ENCODE measurements around the gene RPS2.
A peak's percentile ranks its signal among the peaks of the same experiment; 100 is the strongest.

Gene RPS2

DNA sequence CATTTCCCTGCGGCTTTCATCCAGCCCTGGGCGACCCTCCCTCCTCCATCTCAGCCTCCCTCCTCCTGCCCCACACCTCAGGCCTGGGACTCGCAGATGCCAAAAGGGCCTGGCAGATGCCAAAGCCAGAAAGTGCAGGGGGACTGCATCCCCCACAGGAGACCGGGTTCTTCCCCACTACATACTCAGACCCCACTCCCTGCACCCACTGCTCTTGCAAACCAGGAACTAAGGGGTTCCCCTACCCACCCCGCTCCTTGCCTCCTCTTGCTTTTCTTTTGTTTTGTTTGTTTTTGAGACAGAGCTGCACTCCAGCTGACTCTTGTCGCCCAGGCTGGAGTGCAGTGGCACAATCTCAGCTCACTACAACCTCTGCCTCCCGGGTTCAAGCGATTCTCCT is 49.6 kb downstream of the RPS2 start:
- TF ChIP-seq ZNF600 (tag by site-specific recombination; IDR thresholded peaks at IDR 0.05): 0 out of 2 replicates have a peak, but pooled peaks have one; percentile 16
- TF ChIP-seq, protein P1, sequence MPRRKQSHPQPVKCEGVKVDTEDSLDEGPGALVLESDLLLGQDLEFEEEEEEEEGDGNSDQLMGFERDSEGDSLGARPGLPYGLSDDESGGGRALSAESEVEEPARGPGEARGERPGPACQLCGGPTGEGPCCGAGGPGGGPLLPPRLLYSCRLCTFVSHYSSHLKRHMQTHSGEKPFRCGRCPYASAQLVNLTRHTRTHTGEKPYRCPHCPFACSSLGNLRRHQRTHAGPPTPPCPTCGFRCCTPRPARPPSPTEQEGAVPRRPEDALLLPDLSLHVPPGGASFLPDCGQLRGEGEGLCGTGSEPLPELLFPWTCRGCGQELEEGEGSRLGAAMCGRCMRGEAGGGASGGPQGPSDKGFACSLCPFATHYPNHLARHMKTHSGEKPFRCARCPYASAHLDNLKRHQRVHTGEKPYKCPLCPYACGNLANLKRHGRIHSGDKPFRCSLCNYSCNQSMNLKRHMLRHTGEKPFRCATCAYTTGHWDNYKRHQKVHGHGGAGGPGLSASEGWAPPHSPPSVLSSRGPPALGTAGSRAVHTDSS (tag by site-specific recombination; IDR thresholded peaks at IDR 0.05): no peak
- TF ChIP-seq, protein P2, sequence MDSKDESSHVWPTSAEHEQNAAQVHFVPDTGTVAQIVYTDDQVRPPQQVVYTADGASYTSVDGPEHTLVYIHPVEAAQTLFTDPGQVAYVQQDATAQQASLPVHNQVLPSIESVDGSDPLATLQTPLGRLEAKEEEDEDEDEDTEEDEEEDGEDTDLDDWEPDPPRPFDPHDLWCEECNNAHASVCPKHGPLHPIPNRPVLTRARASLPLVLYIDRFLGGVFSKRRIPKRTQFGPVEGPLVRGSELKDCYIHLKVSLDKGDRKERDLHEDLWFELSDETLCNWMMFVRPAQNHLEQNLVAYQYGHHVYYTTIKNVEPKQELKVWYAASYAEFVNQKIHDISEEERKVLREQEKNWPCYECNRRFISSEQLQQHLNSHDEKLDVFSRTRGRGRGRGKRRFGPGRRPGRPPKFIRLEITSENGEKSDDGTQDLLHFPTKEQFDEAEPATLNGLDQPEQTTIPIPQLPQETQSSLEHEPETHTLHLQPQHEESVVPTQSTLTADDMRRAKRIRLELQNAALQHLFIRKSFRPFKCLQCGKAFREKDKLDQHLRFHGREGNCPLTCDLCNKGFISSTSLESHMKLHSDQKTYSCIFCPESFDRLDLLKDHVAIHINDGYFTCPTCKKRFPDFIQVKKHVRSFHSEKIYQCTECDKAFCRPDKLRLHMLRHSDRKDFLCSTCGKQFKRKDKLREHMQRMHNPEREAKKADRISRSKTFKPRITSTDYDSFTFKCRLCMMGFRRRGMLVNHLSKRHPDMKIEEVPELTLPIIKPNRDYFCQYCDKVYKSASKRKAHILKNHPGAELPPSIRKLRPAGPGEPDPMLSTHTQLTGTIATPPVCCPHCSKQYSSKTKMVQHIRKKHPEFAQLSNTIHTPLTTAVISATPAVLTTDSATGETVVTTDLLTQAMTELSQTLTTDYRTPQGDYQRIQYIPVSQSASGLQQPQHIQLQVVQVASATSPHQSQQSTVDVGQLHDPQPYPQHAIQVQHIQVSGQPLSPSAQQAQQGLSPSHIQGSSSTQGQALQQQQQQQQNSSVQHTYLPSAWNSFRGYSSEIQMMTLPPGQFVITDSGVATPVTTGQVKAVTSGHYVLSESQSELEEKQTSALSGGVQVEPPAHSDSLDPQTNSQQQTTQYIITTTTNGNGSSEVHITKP (tag by site-specific recombination; IDR thresholded peaks at IDR 0.05): peak; percentile 73
- Histone ChIP-seq H3K27ac (ENCODE audit: extremely low read depth, low read depth, low read length) (no peak overlapping the region), H3K4me1 (ENCODE audit: control insufficient read depth, insufficient read depth, low read length) (no peaks in the 10 kb centered on the region), H3K4me3 (ENCODE audit: low read depth, low read length) (no peak overlapping the region), H3K9me3 (ENCODE audit: control insufficient read depth, insufficient read depth, low read depth, low read length) (no peaks in the 10 kb centered on the region), H3K36me3 (ENCODE audit: control insufficient read depth in 2 of 2, insufficient read depth in 1 of 2, low read length in 2 of 2) (no peaks in the 10 kb centered on the region)
- POLR2A ChIA-PET: no interaction called here
- CTCF ChIA-PET: interaction anchor here (1.0 kb wide), 1 partner anchor 14 kb away, joined by 3 read pairs; no protein-coding TSS in a partner anchor

DNA sequence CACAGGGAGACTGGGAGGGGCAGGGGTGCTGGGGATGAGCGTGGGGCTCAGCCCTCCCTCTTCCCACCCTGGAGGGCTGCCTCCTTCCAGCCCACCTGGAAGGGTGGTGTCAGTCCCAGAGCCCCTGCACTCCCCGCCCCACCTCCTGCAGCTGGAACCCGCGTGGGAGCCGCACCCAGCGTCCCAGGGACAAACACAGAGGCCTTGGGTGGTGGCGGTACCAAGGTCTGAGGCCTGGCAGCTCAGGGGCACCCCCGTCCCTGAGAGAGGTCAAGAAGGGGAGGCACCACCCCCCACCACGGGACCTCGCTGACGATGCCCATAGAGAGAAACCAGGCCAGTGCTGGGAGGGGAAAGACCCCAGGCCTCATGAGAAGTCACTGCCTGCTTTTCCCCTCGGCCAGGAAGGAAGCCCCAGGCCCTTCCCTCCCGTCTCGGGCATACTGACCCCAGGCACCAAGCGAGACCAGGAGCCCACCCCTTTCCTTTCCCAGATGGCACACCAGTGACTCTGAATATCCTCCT is 50.5 kb downstream of the RPS2 start:
- H3K9me3 ChIP-seq (ENCODE audit: control insufficient read depth, insufficient read depth, low read depth, low read length): no peaks in the 10 kb centered on the region
- no peak overlapping the region for H3K4me3 ChIP-seq (ENCODE audit: low read depth, low read length)
- peak; percentile 80 for TF ChIP-seq EGR2 (tag by site-specific recombination; IDR thresholded peaks at IDR 0.05; ENCODE audit: low read depth)
- TF ChIP-seq ZNF37A (tag by site-specific recombination; IDR thresholded peaks at IDR 0.05): no peak
- TF ChIP-seq ZFHX2 (tag by site-specific recombination; conservative IDR thresholded peaks at IDR 0.05): peak; percentile 55
- peak; percentile 79 for TF ChIP-seq KLF1 (tag by site-specific recombination; IDR thresholded peaks at IDR 0.05)
- no peak for TF ChIP-seq ZNF169 (tag by site-specific recombination; IDR thresholded peaks at IDR 0.05)
- ChIA-PET CTCF (interaction anchor here (0.5 to 0.7 kb wide), 2 partner anchors 100 to 132 kb away, joined by 4 read pairs; no protein-coding TSS in a partner anchor), POLR2A (no interaction called here)
- no peaks in the 10 kb centered on the region for H3K4me1 ChIP-seq (ENCODE audit: control insufficient read depth, insufficient read depth, low read length)
- H3K27ac ChIP-seq (ENCODE audit: extremely low read depth, low read depth, low read length): no peak overlapping the region
- no peaks in the 10 kb centered on the region for H3K36me3 ChIP-seq (ENCODE audit: control insufficient read depth in 2 of 2, insufficient read depth in 1 of 2, low read length in 2 of 2)

GRCh38 chr16:1913327-1914083 is 51.1 kb downstream of the RPS2 start:
- no peaks in the 10 kb centered on the region for H3K9me3 ChIP-seq (ENCODE audit: control insufficient read depth, insufficient read depth, low read depth, low read length)
- H3K36me3 ChIP-seq (ENCODE audit: control insufficient read depth in 2 of 2, insufficient read depth in 1 of 2, low read length in 2 of 2): no peaks in the 10 kb centered on the region
- ChIA-PET POLR2A (no interaction called here), CTCF (interaction anchor here (0.7 kb wide), 1 partner anchor 133 kb away, joined by 4 read pairs; no protein-coding TSS in a partner anchor)
- H3K4me1 ChIP-seq (ENCODE audit: control insufficient read depth, insufficient read depth, low read length): no peaks in the 10 kb centered on the region
- H3K4me3 ChIP-seq (ENCODE audit: low read depth, low read length): no peak overlapping the region
- no peak overlapping the region for H3K27ac ChIP-seq (ENCODE audit: extremely low read depth, low read depth, low read length)
- TF ChIP-seq EGR2 (tag by site-specific recombination; IDR thresholded peaks at IDR 0.05; ENCODE audit: low read depth): peak; percentile 96
- no peak for TF ChIP-seq ZNF792 (tag by site-specific recombination; IDR thresholded peaks at IDR 0.05)
- TF ChIP-seq AEBP2 (tag by site-specific recombination; IDR thresholded peaks at IDR 0.05; ENCODE audit: borderline replicate concordance): no peak
- no peak for TF ChIP-seq ZNF549 (tag by site-specific recombination; IDR thresholded peaks at IDR 0.05)
- no peak for TF ChIP-seq GLIS2 (tag by site-specific recombination; IDR thresholded peaks at IDR 0.05)
- no peak for TF ChIP-seq ZIC2 (tag by site-specific recombination; IDR thresholded peaks at IDR 0.05)
- TF ChIP-seq, protein P3, sequence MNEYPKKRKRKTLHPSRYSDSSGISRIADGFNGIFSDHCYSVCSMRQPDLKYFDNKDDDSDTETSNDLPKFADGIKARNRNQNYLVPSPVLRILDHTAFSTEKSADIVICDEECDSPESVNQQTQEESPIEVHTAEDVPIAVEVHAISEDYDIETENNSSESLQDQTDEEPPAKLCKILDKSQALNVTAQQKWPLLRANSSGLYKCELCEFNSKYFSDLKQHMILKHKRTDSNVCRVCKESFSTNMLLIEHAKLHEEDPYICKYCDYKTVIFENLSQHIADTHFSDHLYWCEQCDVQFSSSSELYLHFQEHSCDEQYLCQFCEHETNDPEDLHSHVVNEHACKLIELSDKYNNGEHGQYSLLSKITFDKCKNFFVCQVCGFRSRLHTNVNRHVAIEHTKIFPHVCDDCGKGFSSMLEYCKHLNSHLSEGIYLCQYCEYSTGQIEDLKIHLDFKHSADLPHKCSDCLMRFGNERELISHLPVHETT (tag by site-specific recombination; IDR thresholded peaks at IDR 0.05): no peak
- no peak for TF ChIP-seq GFI1B (tag by site-specific recombination; IDR thresholded peaks at IDR 0.05)
- TF ChIP-seq ZFHX2 (tag by site-specific recombination; conservative IDR thresholded peaks at IDR 0.05): peak; percentile 97
- no peak for TF ChIP-seq ZNF292 (tag by site-specific recombination; IDR thresholded peaks at IDR 0.05; ENCODE audit: borderline replicate concordance, low read depth)
- no peak for TF ChIP-seq CTCF (tag by site-specific recombination; IDR thresholded peaks at IDR 0.05)
- TF ChIP-seq, protein P4, sequence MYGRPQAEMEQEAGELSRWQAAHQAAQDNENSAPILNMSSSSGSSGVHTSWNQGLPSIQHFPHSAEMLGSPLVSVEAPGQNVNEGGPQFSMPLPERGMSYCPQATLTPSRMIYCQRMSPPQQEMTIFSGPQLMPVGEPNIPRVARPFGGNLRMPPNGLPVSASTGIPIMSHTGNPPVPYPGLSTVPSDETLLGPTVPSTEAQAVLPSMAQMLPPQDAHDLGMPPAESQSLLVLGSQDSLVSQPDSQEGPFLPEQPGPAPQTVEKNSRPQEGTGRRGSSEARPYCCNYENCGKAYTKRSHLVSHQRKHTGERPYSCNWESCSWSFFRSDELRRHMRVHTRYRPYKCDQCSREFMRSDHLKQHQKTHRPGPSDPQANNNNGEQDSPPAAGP (tag by site-specific recombination; IDR thresholded peaks at IDR 0.05): peak; percentile 76
- TF ChIP-seq KLF1 (tag by site-specific recombination; IDR thresholded peaks at IDR 0.05): peak; percentile 99
